Metanephros (tissue), 2 donors: ENCODE measurements around the gene GPR37L1. TPM values are rescaled to one million over a fixed set of nuclear protein-coding genes. Genes with fewer than 3 reads are reported as not detected.

Experiments
- small RNA-seq: library from RNA; depleted of rRNA; stranded (forward); fragments of <200 nt; gene quantifications from one replicate; pipeline ENCODE3, GENCODE V24; 2014; ENCODE audit warnings: low replicate concordance
- total RNA-seq: library from RNA; depleted of rRNA; stranded (reverse); fragments of >200 nt; gene quantifications from one replicate; pipeline ENCODE4 v1.2.3, GENCODE V29; 2014

The GPR37L1 gene, protein sequence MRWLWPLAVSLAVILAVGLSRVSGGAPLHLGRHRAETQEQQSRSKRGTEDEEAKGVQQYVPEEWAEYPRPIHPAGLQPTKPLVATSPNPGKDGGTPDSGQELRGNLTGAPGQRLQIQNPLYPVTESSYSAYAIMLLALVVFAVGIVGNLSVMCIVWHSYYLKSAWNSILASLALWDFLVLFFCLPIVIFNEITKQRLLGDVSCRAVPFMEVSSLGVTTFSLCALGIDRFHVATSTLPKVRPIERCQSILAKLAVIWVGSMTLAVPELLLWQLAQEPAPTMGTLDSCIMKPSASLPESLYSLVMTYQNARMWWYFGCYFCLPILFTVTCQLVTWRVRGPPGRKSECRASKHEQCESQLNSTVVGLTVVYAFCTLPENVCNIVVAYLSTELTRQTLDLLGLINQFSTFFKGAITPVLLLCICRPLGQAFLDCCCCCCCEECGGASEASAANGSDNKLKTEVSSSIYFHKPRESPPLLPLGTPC
- 0.06 TPM for total RNA-seq

GRCh38 chr1:202122639-202123335, at the start of gene GPR37L1:
Gene GPR37L1 (plus strand): TSS chr1:202122917. CDS start chr1:202122964, 47 bp downstream.

GRCh38 chr1:202144402-202145067, 21.8 kb downstream of the GPR37L1 start, which contains the start of gene ARL8A:
Gene ARL8A (minus strand): TSS chr1:202144737. CDS start chr1:202144572, 165 bp downstream.

DNA sequence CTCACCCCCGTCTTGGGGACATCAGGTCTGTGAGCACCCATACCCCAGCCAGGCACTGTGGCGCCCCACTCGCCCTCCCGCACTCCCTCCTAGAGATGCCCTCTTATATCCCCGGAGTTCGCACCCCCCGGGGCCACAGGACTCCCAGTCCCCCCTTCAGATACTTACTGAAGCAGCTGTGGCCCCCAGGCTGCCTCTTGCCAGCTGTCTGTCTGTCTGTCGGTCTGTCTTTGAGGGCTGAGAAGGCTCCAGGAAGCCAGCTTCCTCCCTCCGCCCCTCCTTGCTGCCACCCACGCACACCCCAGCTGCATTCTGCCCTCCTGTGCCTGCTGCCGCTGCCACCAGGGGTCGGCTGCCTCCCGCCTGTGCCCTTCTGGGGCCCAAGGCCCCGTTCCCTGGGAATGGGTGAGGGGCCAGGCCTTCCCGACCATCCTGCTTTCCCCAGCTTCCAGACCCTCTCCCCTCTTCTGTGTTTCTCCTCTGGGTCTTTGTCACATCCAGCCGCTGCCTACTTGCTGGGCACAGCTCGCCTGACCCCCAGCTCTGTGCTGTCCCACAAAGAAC, 37.7 kb downstream of the GPR37L1 start, which contains the start of gene PTPN7:
Gene PTPN7 (minus strand): TSS at position 226 of the 564 bp plus-strand sequence. CDS start 1,200 bp downstream, outside the sequence.

Small RNAs within 50 kb of the gene (small RNA-seq; reads per million reads assigned to genes)
- gene CRIP1P3: not detected

Other genes starting within 250 kb of the GPR37L1 start
- gene SHISA4, start 234.0 kb upstream of the GPR37L1 start, total RNA-seq: 28.4 TPM
- 12.6 TPM for gene LMOD1, start 176.4 kb upstream of the GPR37L1 start, total RNA-seq
- 28.7 TPM for gene TIMM17A, start 167.4 kb upstream of the GPR37L1 start, total RNA-seq
- 42.1 TPM for gene RNPEP, start 140.3 kb upstream of the GPR37L1 start, total RNA-seq
- 106 TPM for gene ELF3, start 112.3 kb upstream of the GPR37L1 start, total RNA-seq
- gene ARL8A, start 21.8 kb downstream of the GPR37L1 start, total RNA-seq: 19.0 TPM
- gene PTPN7, start 37.7 kb downstream of the GPR37L1 start, total RNA-seq: 3.0 TPM
- 1.6 TPM for gene LGR6, start 70.9 kb downstream of the GPR37L1 start, total RNA-seq
- 17.4 TPM for gene UBE2T, start 219.0 kb downstream of the GPR37L1 start, total RNA-seq
- 70.3 TPM for gene PPP1R12B, start 225.8 kb downstream of the GPR37L1 start, total RNA-seq